Transverse colon (tissue), 4 donors: ENCODE data around the gene SLAMF1. TPM values are rescaled to one million over a fixed set of nuclear protein-coding genes. Genes with fewer than 3 reads are reported as not detected.
"Not testable (repeated sequence)": the region's sequence is repeated elsewhere in the genome, so short reads cannot be mapped to it uniquely, and the experiment has no call there.

ENCODE experiments used
- DNase-seq: peaks from one replicate; pipeline ENCODE4 v3.0.0-alpha.2; 2019
- H3K27ac ChIP-seq, 4 donors: fragments of 200-600 bp; sonication (generic); 2 replicates each; pipeline ENCODE4 v1.5.1; 2016 to 2018; ENCODE audit warnings: inconsistent platforms in 4 of 4
- H3K27me3 ChIP-seq: fragments of 200-600 bp; sonication (generic); 2 replicates; pipeline ENCODE4 v1.5.1; 2017; ENCODE audit warnings: inconsistent platforms
- H3K36me3 ChIP-seq, 4 donors: fragments of 200-600 bp; sonication (generic); 2 replicates each; pipeline ENCODE4 v1.5.1; 2017 to 2019; ENCODE audit warnings: inconsistent platforms in 4 of 4
- H3K4me1 ChIP-seq, 4 donors: fragments of 200-600 bp; sonication (generic); 2 replicates each; pipeline ENCODE4 v1.5.1; 2017 to 2020; ENCODE audit warnings: inconsistent platforms in 4 of 4
- H3K4me3 ChIP-seq, 4 donors: fragments of 200-600 bp; sonication (generic); 1 replicate in 1 of 4; 2 replicates in 3 of 4; pipeline versions ENCODE4 v1.5.1 to v1.6.1; 2017 to 2019; ENCODE audit warnings: inconsistent platforms in 4 of 4
- H3K9me3 ChIP-seq, 2 donors: fragments of 200-600 bp; sonication (generic); 2 replicates each; pipeline ENCODE4 v1.5.1; 2017 to 2019; ENCODE audit warnings: inconsistent platforms in 2 of 2
- EP300 ChIP-seq: sonication (generic); formaldehyde crosslinking; IDR thresholded peaks from one replicate; pipeline ENCODE4 v1.6.1; 2017; ENCODE audit warnings: antibody characterized with exemption, low read depth
- POLR2A ChIP-seq: fragments of 450-650 bp; IDR thresholded peaks from one replicate; pipeline ENCODE4 v1.6.1; 2016; ENCODE audit warnings: antibody characterized with exemption, mild to moderate bottlenecking, moderate library complexity
- POLR2AphosphoS5 ChIP-seq, 3 donors: sonication (generic); formaldehyde crosslinking; IDR thresholded peaks; one replicate each; pipeline ENCODE4 v1.6.1; 2016; ENCODE audit warnings: antibody characterized with exemption in 3 of 3
- WGBS, 2 donors: methylation state at CpG; one replicate each; pipeline ENCODE4 v1.1.5; 2018; ENCODE audit warnings: low coverage in 1 of 2; 5-methylcytosine and 5-hydroxymethylcytosine counted together
- in situ Hi-C, 4 donors: fragments of 200-750 bp; cut with MboI; loops; one replicate each; pipeline versions ENCODE4 v1.15.0 to v1.15.1; 2017; ENCODE audit warnings: low sequenced_read_pairs in 3 of 4, low pct_ligation_motif_present in 1 of 4, low pct_unique_long_range_greater_than_20kb in 1 of 4
- intact Hi-C: fragments of 100-400 bp; cut with DNase I; formaldehyde crosslinking; loops from one replicate; pipeline ENCODE4 v1.15.1; 2023; ENCODE audit warnings: low total_unique reads
- total RNA-seq, 4 donors: library from RNA; depleted of rRNA; stranded (reverse); fragments of >200 nt; gene quantifications; one replicate each; pipeline ENCODE4 v1.1.0, GENCODE V29; 2016
- TF ChIP-seq, protein P1 (sequence below), 5 experiments: fragments of 200-600 bp in 3 of 5; fragments of 450-650 bp in 2 of 5; sonication (generic) in 3 of 5; IDR thresholded peaks; 1 replicate in 2 of 5; 2 replicates in 3 of 5; pipeline ENCODE4 v1.5.1; 2016 to 2017; ENCODE audit warnings: antibody characterized with exemption in 5 of 5, inconsistent platforms in 3 of 5, mild to moderate bottlenecking in 2 of 5, moderate library complexity in 1 of 5

SLAMF1 gene
- total RNA-seq, 4 donors from 2014 or later = 1.1 to 3.3 (median 3.2) TPM; not detected in 1

DNA sequence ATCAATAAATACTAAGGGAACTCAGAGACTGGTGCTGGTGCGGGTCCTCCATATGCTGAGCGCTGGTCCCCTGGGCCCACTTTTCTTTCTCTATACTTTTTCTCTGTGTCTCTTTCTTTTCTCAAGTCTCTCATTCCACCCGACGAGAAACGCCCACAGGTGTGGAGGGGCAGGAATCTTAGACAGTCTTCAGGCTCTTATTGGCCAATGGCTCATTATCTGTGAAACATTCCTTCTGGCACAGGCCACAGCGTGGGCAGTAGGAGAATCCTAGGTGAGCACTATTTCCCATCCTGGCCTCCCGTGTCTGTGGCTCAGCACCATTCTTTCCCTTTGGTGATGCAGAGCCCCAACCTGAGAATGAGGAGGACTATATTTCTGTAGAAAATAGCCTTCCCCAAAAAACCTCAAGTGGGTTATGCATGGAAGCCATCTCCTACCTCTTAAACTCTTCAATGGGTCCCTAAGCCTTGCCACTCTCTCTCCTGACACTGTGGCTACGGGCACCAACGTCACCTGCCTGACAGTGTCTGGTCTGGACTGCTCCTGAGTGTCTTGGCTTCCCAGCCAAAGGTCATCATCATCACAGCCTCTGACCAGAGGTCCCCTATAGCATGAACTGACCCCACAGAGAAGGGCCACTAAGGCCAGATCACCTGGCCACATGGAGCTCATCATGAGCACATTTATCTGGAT, 6.2 kb upstream of the SLAMF1 start:
- Histone ChIP-seq H3K9me3 (no peaks in the 10 kb centered on the region), H3K4me1 (no peaks in the 10 kb centered on the region), H3K4me3 (no peak overlapping the region), H3K27ac (peak overlapping the region in 1 of 4 donors; percentile 53), H3K27me3 (no peaks in the 10 kb centered on the region), H3K36me3 (no peaks in the 10 kb centered on the region)
- no peak for DNase-seq
- WGBS, 2 donors = 40 to 86% methylated on average over 1 to 9 of the region's 9 CpGs
- intact Hi-C loops = no loop called here
- in situ Hi-C loops = no loop called here
- TF ChIP-seq, protein P1, sequence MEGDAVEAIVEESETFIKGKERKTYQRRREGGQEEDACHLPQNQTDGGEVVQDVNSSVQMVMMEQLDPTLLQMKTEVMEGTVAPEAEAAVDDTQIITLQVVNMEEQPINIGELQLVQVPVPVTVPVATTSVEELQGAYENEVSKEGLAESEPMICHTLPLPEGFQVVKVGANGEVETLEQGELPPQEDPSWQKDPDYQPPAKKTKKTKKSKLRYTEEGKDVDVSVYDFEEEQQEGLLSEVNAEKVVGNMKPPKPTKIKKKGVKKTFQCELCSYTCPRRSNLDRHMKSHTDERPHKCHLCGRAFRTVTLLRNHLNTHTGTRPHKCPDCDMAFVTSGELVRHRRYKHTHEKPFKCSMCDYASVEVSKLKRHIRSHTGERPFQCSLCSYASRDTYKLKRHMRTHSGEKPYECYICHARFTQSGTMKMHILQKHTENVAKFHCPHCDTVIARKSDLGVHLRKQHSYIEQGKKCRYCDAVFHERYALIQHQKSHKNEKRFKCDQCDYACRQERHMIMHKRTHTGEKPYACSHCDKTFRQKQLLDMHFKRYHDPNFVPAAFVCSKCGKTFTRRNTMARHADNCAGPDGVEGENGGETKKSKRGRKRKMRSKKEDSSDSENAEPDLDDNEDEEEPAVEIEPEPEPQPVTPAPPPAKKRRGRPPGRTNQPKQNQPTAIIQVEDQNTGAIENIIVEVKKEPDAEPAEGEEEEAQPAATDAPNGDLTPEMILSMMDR (IDR thresholded peaks at IDR 0.05) = no peak
- no peak for TF ChIP-seq POLR2AphosphoS5 (IDR thresholded peaks at IDR 0.05)
- TF ChIP-seq EP300 = no peak
- TF ChIP-seq POLR2A = no peak

DNA sequence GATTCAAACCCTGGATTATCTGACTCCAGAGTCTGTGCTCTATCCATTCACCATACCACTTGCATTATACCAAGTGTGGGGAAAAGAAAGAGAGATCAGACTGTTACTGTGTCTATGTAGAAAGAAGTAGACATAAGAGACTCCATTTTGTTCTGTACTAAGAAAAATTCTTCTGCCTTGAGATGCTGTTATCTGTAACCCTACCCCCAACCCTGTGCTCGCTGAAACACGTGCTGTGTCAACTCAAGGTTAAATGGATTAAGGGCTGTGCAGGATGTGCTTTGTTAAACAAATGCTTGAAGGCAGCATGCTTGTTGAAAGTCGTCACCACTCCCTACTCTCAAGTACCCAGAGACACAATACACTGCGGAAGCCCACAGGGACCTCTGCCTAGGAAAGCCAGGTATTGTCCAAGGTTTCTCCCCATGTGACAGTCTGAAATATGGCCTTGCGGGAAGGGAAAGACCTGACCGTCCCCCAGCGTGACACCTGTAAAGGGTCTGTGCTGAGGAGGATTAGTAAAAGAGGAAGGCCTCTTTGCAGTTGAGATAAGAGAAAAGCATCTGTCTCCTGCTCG, 5.3 kb upstream of the SLAMF1 start:
- intact Hi-C loops, H3K27me3 ChIP-seq, H3K4me3 ChIP-seq, in situ Hi-C loops, H3K9me3 ChIP-seq, H3K4me1 ChIP-seq, H3K36me3 ChIP-seq: not testable (repeated sequence)
- H3K27ac ChIP-seq = peak overlapping the region in 1 of 4 donors; percentile 53
- DNase-seq = peak; percentile 37
- 50 to 59% methylated on average over 2 to 8 of the region's 8 CpGs for WGBS, 2 donors
- peak in 1 of 3 donors; percentile 47 for TF ChIP-seq POLR2AphosphoS5 (IDR thresholded peaks at IDR 0.05)

DNA sequence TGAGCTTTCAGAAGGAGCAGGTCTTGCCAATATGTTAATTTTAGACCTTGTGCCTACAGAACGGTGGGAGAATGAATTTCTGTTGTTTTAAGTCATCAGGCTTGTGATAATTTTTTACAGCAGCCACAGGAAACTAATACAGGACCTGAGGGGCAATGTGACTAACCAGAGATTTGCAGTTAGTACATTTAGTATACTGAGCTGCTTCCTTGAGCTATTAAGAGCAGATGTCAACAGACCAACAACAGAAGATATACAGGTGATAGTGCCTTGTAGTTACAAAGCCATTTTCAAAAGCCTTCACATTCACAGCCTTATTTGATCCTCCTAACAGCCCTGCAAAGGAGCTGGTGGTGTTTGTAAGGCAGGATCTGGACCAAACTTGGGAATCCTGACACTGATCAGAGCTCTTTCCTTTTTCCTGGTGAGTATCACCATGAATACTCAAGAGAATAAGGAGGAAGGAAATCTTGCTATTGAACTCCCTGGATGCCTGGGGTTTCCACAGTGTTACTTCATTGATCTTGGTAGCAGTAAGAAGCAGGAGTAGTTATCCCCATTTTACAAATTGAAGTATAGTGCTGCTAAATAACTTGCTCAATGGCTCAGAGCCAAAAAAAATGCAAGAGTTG, 4.7 kb upstream of the SLAMF1 start:
- TF ChIP-seq, protein P1 (IDR thresholded peaks at IDR 0.05) = no peak
- TF ChIP-seq EP300 = no peak
- TF ChIP-seq POLR2A = no peak
- no peak for TF ChIP-seq POLR2AphosphoS5 (IDR thresholded peaks at IDR 0.05)
- H3K27me3 ChIP-seq = no peaks in the 10 kb centered on the region
- H3K9me3 ChIP-seq = no peaks in the 10 kb centered on the region
- no peaks in the 10 kb centered on the region for H3K36me3 ChIP-seq
- intact Hi-C loops = no loop called here
- in situ Hi-C loops = no loop called here
- no peak overlapping the region for H3K4me3 ChIP-seq
- peak overlapping the region in 1 of 4 donors; percentile 53 for H3K27ac ChIP-seq
- H3K4me1 ChIP-seq = no peaks in the 10 kb centered on the region
- no peak for DNase-seq
- WGBS, 2 donors = 13 to 30% methylated on average over 1 of the region's 1 CpG

DNA sequence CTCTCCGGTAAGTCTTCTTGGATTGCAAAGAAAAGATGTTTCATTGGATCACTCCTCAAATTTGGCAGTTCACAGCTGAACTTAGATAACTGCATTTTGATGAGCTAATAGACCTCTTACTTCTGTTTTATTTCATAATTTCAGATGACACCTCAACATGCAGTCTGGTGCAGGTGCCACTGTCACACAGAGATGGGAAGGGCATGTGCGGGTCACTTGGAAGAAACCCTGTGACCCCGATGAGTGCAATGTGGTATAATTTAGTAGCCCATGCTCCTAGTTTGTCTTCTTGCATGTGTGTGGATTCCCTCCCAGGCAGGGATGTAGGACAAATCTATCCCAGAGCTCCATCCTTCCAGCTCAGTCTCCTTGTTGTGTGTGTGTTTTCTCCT, 481 bp upstream of the SLAMF1 start:
- in situ Hi-C loops = no loop called here
- no peaks in the 10 kb centered on the region for H3K36me3 ChIP-seq
- no peak for TF ChIP-seq EP300
- no peak for TF ChIP-seq POLR2AphosphoS5 (IDR thresholded peaks at IDR 0.05)
- no peak for TF ChIP-seq POLR2A
- no peaks in the 10 kb centered on the region for H3K27me3 ChIP-seq
- peak overlapping the region in 1 of 4 donors; percentile 34 for H3K4me3 ChIP-seq
- intact Hi-C loops = no loop called here
- 67 to 80% methylated on average over 2 to 3 of the region's 3 CpGs for WGBS, 2 donors
- no peaks in the 10 kb centered on the region for H3K9me3 ChIP-seq
- no peaks in the 10 kb centered on the region for H3K4me1 ChIP-seq
- no peak for DNase-seq
- peak overlapping the region; percentile 32 to 71 (median 51) for H3K27ac ChIP-seq

DNA sequence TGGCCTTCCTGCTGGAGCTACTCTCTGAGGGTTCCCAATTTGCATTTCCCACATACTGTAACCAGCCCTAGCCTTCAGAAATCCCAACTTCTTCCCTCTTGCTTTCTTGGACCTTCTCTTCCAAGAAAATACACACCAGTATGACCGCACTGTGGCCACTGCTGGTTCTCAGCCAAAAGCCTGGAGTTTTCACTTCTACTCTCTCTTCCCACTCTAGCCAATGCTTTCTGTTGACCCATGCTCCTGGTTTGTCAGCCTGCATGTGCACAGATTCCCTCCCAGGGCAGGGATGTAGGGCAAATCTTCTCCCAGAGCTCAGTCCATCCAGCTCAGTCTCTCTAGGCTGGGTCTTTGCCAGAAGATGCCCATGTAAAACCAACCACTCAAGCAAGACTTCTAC, 664 bp downstream of the SLAMF1 start:
- H3K27me3 ChIP-seq = no peaks in the 10 kb centered on the region
- intact Hi-C loops (no loop called here), in situ Hi-C loops (no loop called here)
- H3K9me3 ChIP-seq = no peaks in the 10 kb centered on the region
- DNase-seq = no peak
- H3K4me1 ChIP-seq = no peaks in the 10 kb centered on the region
- H3K36me3 ChIP-seq = no peaks in the 10 kb centered on the region
- 62% methylated on average over 1 of the region's 1 CpG; no CpG with 5 or more reads in 1 of the 2 donors for WGBS, 2 donors
- TF ChIP-seq, protein P1 (IDR thresholded peaks at IDR 0.05) = no peak
- no peak for TF ChIP-seq EP300
- no peak for TF ChIP-seq POLR2AphosphoS5 (IDR thresholded peaks at IDR 0.05)
- TF ChIP-seq POLR2A = no peak
- peak overlapping the region; percentile 32 to 71 (median 51) for H3K27ac ChIP-seq
- peak overlapping the region in 2 of 4 donors; percentile 5 to 34 for H3K4me3 ChIP-seq
